NCI-H82 (cell line): ENCODE results near the gene PPIH.
"Not testable (repeated sequence)": the region's sequence is repeated elsewhere in the genome, so short reads cannot be mapped to it uniquely, and the experiment has no call there.

ENCODE experiments used
- DNase-seq: peaks from one replicate; lab custom pipeline; 2025; lab: John Stamatoyannopoulos, UW

The PPIH gene

GRCh38 chr1:42657981-42658876 is at the start of gene PPIH:
Gene PPIH (plus strand): TSS chr1:42658423. CDS start chr1:42658447, 24 bp downstream.
- peak; percentile 99 for DNase-seq

DNA sequence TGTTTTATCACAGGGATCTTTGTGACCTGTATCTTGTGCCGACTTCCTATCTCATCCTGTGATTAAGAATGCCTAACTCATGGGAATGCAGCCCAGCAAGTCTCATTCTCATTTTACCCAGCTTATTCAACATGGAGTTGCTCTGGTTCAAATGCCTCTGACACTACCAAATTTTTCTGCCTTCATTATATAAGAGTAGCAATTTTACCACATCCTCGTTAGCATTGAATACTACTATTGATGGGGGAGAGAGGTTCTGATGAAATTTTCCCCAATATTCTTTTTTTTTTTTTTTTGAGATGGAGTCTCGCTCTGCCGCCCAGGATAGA is 44.5 kb upstream of the PPIH start:
- DNase-seq, result no peak

- no peak for DNase-seq
Measured at GRCh38 chr1:42618866-42619265, 39.4 kb upstream of the PPIH start.

DNA sequence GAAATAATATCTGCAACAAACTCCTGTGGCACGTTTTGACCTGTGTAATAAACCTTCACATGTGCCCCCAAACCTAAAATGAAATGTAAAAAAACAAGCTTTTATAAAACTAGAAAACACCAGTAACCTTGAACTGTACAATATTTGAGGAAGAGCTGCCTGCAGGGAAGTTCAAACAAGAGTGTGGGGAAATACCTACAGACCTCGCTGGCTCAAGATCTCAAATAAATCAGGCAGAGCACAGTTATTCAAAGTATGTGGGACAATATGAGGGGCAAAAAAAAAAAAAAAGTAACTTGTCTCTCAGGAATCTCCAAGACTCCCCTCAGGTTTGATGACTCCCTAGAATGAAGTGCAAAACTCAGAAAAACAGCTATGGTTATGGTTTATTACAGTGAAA is 37.9 kb upstream of the PPIH start:
- DNase-seq, result no peak

DNA sequence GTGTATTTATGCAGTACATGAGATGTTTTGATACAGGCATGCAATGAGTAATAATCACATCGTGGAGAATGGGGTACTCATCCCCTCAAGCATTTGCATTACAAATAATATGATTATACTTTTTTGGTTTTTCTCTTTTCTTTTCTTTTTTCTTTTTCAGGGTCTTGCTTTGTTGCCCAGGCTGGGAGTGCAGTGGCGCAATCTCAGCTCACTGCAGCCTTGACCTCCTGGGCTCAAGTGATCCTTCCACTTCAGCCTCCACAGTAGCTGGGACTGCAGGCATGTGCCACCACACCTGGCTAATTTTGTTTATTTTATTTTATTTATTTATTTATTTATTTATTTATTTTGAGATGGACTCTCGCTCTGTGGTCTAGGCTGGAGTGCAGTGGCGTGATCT is 37.0 kb upstream of the PPIH start:
- DNase-seq, result not testable (repeated sequence)

DNA sequence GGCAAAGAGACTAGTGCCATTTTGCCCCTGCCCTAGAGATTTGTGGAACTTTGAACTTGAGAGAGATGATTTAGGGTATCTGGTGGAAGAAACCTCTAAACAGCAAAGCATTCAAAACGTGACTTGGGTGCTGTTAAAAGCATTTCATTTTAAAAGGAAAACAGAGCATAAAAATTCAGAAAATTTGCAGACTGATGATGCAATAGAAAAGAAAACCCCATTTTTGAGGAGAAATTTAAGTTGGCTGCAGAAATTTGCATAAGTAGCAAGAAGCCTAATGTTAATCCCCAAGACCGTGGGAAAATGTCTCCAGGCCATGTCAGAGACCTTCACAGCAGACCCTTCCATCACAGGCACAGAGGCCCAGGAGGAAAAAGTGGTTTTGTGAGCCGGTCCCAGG is 31.0 kb upstream of the PPIH start:
- not testable (repeated sequence) for DNase-seq

DNA sequence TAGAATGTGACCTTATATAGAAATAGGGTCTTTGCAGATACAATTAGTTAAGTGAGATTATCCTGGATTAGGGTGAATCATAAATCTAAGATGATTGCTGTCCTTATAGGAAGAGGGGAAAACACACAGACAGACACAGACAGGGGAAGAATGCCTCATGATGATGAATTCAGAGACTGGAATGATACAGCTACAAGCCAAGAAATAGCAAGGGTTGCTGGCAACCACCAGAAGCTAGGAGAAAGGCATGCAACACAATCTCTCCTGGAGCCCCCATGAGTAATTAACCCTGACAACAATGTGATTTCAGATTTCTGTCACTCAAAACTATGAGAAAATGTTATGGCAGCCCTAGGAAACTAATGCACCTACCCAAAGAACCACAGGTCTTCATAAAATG is 19.1 kb upstream of the PPIH start:
- DNase-seq, result peak; percentile 80

DNA sequence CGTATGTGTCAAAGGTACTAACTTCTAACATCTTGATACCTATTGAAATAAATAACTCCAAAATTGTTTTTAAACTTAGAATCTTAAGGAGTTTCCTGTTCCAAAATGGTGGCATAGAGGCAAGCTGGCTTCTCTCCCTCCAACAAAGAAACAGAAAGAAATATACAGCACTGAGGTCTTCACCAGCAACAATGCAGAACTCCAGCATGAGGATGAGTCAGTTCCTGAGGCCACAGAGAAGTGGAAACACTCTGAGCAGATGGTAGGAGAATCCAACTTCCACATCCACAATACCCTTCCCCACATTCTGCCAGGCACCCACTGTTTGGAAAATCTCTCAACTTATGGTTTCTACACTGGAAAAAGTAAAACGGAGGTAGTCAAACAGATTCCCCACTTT is 12.2 kb upstream of the PPIH start:
- no peak for DNase-seq

GRCh38 chr1:42657201-42657600 is 1.0 kb upstream of the PPIH start:
- no peak for DNase-seq

DNA sequence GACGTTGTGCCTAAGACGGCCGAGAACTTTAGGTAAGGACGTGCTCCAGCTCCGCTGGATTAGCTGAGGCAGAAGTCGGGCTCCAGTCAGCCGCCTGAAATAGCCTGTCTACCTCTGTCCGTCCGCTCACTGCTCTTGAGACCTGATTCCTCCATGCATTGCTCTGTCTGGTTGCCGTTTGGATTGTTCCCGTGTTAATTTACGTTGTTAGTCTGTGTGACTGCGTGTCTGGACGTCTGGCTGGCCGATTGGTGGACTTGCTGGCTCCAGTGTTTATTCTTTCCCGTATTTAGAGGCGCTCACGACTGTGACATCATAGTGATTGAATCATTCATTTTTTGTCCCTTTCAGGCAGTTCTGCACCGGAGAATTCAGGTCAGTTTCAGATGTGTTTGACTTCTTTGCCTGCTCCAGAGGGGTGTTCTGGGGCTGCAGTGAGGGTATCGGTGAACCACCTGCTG is 684 bp downstream of the PPIH start:
- peak; percentile 57 for DNase-seq

GRCh38 chr1:42660907-42661500 is 2.8 kb downstream of the PPIH start:
- DNase-seq, result no peak

DNA sequence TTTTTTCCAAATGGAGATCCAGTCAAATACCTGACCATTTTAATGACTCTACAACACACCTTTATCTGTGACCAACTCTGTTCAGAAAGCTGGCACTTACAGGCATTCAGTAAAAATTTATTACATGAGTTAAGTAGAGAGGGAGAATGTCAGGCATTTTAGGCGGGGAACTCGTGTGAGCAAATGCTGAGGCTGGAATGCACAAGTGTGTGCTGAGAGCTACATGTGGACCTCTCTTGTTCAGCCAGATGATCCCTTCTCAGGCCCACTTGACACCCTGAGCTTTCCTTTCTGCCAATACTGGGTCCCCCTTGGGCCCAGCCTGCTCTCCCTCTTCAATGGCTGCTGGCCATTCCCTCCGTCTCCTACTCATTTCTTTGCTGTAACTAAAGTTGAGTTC is 11.7 kb downstream of the PPIH start:
- DNase-seq, result no peak

DNA sequence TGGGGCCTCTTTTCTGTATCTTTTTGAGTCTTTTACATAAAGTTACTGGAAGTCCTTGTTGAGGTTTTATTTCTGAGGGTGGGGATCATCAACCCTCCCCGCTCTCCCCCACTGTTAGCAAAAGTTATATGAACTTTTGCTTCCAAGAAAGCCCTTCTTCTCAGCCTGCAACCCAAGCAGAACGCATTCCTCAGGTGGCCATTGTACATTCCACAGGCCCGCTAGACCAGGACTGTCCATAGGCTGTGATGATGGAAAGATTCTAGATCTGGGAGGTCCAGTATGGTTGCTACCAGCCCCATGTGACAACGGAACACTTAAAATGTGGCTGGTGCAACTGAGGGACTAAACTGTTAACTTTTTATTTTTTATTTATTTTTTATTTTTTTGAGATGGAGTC is 12.2 kb downstream of the PPIH start:
- no peak for DNase-seq

DNA sequence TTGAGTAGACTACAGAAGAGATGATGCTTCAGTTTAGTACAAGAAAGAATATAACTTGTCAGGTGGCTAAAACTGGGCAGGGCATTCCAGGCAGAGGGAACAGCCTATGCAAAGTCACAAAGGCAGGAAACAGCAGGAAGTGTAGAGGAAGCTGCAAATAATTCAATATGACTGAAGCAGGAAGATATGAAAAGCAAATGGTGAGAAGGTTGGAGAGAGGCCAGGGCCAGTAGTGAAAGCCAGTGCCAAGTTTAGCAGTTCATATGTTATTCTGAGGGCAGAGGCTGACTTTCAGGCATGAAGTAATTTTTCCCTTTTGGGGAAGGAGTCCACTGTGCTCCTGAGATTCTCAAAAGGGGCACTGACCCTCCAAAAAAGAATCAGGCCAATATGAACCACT is 16.0 kb downstream of the PPIH start:
- no peak for DNase-seq

GRCh38 chr1:42674682-42675081 is 16.5 kb downstream of the PPIH start:
- no peak for DNase-seq

DNA sequence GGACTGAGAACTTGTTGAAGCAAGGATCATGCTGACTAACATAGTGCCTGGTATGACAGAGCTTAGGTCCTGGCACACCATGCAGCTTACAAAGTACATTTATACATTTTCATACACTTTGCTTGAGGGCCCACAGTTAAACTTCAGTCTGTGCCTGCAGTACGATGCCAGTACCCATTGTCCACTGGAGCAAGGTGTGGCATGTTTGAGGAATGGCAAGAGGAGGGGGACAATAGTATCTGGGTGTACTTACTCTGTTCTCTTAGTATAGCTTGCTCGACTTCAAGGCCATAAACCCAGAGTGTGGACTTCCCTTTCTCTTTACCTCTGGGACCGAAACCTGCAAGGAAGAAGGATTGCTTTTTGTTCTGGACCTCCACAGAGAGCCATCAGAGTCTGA is 17.2 kb downstream of the PPIH start:
- no peak for DNase-seq

DNA sequence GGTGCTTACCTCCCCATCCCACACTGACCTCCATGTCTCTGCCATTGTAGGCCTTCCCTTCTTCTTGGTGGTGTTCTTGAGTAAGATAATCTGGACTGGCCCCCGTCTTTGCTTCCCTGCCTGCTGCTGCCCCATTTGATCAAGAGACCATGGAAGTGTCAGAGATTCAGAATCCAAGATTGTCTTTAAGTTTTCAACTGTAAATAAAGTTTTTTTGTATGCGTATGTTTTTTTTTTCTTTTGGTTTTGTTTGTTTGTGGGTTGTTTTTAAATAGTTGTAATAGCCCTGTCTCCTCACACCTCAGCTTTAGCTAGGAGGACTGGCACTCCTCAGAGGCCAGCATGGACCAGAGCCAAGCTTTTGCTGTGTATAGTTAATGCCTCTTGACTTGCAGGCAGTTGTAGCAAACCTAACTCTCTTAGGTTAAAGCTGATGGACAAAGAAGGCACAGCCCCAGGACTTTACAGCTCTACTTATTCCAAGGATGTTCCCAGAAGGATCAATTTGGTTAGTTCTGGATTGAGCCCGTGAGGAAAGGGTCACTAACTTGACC is 18.4 kb downstream of the PPIH start:
- no peak for DNase-seq

GRCh38 chr1:42679364-42679983 is 21.3 kb downstream of the PPIH start:
- DNase-seq, result peak; percentile 26

DNA sequence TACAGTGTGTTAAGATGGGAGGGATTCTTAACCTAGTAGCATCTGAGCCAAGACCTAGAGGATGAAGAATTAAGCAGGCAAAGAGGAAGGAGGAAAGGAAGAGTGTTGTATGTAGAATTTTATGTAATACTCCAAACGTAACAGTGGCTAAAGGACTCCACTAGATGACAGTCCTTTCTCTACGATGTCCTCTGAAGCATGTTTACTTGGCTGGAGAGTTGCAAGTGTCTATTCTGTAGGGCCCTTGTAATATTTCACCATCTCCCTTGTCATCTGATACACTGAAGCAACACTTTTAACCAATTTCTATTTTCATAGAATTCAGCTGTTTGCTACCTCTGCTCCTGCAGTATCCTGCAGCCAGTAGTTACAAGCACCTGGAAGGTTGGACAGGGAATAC is 21.8 kb downstream of the PPIH start:
- DNase-seq, result no peak

- DNase-seq, result peak; percentile 65
Measured at GRCh38 chr1:42680921-42681683, 22.9 kb downstream of the PPIH start.

DNA sequence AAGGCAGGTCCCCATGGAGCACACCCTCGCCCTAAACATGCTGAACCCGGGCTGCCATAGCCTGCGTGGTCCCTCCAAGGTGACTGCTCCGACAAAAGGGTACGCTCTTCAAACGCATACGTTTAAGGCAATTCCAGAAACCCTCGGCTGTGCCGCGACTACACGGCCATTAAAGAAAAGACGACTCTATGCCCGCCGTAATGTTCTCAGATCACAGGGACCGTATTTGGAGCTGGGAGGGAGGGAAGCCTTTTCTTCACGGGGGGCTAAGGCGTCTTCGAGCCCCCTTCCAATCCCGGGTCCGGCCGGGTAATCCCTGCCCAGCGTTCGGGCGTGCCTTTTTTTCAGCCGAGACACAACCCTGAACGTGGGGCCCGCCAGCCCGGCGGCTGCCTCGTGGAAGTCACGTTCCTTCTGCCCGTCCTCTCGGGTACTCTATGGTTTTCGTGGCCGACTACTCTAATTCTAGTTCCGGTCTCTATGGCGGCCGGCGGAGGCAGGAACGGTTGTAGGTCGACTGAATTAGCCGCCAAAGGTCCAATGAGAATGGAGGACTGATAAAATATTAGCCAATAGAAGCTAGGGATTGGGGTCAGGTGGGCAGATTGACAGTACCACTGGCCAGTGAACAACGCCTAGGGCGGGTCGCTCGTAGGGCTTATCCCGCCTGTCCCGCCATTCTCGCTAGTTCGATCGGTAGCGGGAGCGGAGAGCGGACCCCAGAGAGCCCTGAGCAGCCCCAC is 23.7 kb downstream of the PPIH start, which contains the start of gene YBX1:
TSS of gene YBX1 (plus strand) at position 678 of the 743 bp plus-strand sequence. CDS start 148 bp downstream, outside the sequence.
- DNase-seq, result peak; percentile 100

DNA sequence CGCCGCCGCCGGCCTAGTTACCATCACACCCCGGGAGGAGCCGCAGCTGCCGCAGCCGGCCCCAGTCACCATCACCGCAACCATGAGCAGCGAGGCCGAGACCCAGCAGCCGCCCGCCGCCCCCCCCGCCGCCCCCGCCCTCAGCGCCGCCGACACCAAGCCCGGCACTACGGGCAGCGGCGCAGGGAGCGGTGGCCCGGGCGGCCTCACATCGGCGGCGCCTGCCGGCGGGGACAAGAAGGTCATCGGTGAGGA is 24.2 kb downstream of the PPIH start:
- DNase-seq, result not testable (repeated sequence)
